K562 (cell line): ENCODE results near the gene CUX1. TPM values are rescaled to one million over a fixed set of nuclear protein-coding genes. Genes with fewer than 3 reads are reported as not detected.

Source experiments
- ATAC-seq: fragments of 200-7000 bp; cut with Tn5 transposase; 3 replicates; pipeline ENCODE4 v1.9.1; 2020; ENCODE audit warnings: moderate library complexity
- BruUV-seq: library from RNA; stranded (reverse); fragments of 400-500 nt; replicated peaks from 2 replicates; lab custom pipeline; 2021; lab: Mats Ljungman, UMichigan
- CTCF ChIA-PET: fragments of 300-600 bp; formaldehyde crosslinking; extraction: SDS; loops from one replicate; lab custom pipeline; 2021; ENCODE audit warnings: low intra/inter-chr PET ratio; lab: Yijun Ruan, JAX
- POLR2A ChIA-PET: fragments of 300-600, 350-650 bp; sonication (Branson Sonifier 250); formaldehyde crosslinking; extraction: SDS; loops from one replicate; lab custom pipeline; 2021; ENCODE audit warnings: antibody characterized with exemption, inconsistent platforms; lab: Yijun Ruan, JAX
- DNase-seq, 4 experiments: peaks; one replicate each; pipeline versions ENCODE4 v3.0.0 to v3.0.0-alpha.2; 2011 to 2018; ENCODE audit warnings: low spot score in 3 of 4, mixed read lengths in 3 of 4; ENCODE audit errors: extremely low read depth in 1 of 4
- FAIRE-seq: peaks from 2 replicates; lab custom pipeline; 2011; peaks lifted over from hg19 to GRCh38; lab: Jason Lieb, UNC
- H2AFZ ChIP-seq: 2 replicates; pipeline ENCODE4 v1.6.0; 2011; ENCODE audit warnings: low read depth, low read length, control low read depth, inconsistent platforms
- H3K27ac ChIP-seq: fragments of 200-600 bp; 3 replicates; pipeline ENCODE4 v1.8.0; 2011; ENCODE audit warnings: low read depth, mild to moderate bottlenecking, control low read depth, inconsistent platforms, low read length, moderate library complexity, mixed read lengths; ENCODE audit errors: extremely low read depth
- H3K27me3 ChIP-seq, 2 experiments: fragments of 300-600 bp in 1 of 2; 2 replicates in 1 of 2; 3 replicates in 1 of 2; pipeline versions ENCODE4 v1.6.0 to v1.8.0; 2011; ENCODE audit warnings: inconsistent platforms in 2 of 2, low read length in 2 of 2, mild to moderate bottlenecking in 1 of 2, mixed read lengths in 1 of 2, moderate library complexity in 1 of 2; ENCODE audit not compliant: control insufficient read depth in 2 of 2, insufficient read depth in 2 of 2
- H3K36me3 ChIP-seq: fragments of 300-600 bp; 3 replicates; pipeline ENCODE4 v1.8.0; 2011; ENCODE audit warnings: mild to moderate bottlenecking, low read length, inconsistent platforms; ENCODE audit not compliant: control insufficient read depth, insufficient read depth
- H3K4me1 ChIP-seq, 2 experiments: fragments of 200-600 bp in 1 of 2; replicated peaks in 1 of 2; 2 replicates in 1 of 2; 3 replicates in 1 of 2; pipeline versions ENCODE4 v1.5.1 to v1.8.0; 2011; ENCODE audit warnings: inconsistent platforms in 2 of 2, low read length in 2 of 2, mild to moderate bottlenecking in 1 of 2, mixed read lengths in 1 of 2, moderate library complexity in 1 of 2; ENCODE audit not compliant: control insufficient read depth in 2 of 2, insufficient read depth in 2 of 2
- H3K4me2 ChIP-seq: 2 replicates; pipeline ENCODE4 v1.6.1; 2011; ENCODE audit warnings: low read length, control low read depth, inconsistent platforms, mixed read lengths; ENCODE audit not compliant: insufficient read depth
- H3K4me3 ChIP-seq: fragments of 200-600 bp; sonication (generic), shearing (Covaris generic); 2 replicates; pipeline ENCODE4 v1.5.1; 2016; ENCODE audit warnings: control low read depth, inconsistent platforms
- H3K79me2 ChIP-seq: fragments of 200-600 bp; 3 replicates; pipeline ENCODE4 v1.8.0; 2011; ENCODE audit warnings: low read length, inconsistent platforms; ENCODE audit not compliant: control insufficient read depth, insufficient read depth
- H3K9ac ChIP-seq, 2 experiments: 2 replicates each; pipeline versions ENCODE4 v1.6.0 to v1.6.1; 2011; ENCODE audit warnings: low read depth in 2 of 2, low read length in 2 of 2, control low read depth in 1 of 2, inconsistent platforms in 1 of 2, mild to moderate bottlenecking in 1 of 2, mixed read lengths in 1 of 2; ENCODE audit not compliant: insufficient read depth in 1 of 2
- H3K9me1 ChIP-seq: one replicate; pipeline ENCODE4 v1.6.0; 2011; ENCODE audit warnings: inconsistent platforms, mild to moderate bottlenecking, low read length, moderate library complexity; ENCODE audit not compliant: control insufficient read depth, insufficient read depth
- H3K9me3 ChIP-seq: replicated peaks from 2 replicates; pipeline ENCODE4 v1.5.1; 2011; ENCODE audit warnings: low read depth, low read length, inconsistent platforms; ENCODE audit not compliant: control insufficient read depth, insufficient read depth
- H4K20me1 ChIP-seq: replicated peaks from 2 replicates; pipeline ENCODE4 v1.6.1; 2011; ENCODE audit warnings: low read length, inconsistent platforms, mixed read lengths; ENCODE audit not compliant: control insufficient read depth, insufficient read depth
- ATF3 ChIP-seq, 2 experiments: fragments of 450-650 bp in 1 of 2; sonication (generic) in 1 of 2; formaldehyde crosslinking in 1 of 2; IDR thresholded peaks in 1 of 2; conservative IDR thresholded peaks in 1 of 2; 2 replicates each; pipeline versions ENCODE4 v1.6.1 to v1.8.1; 2016 to 2023; ENCODE audit warnings: mild to moderate bottlenecking in 2 of 2, moderate library complexity in 2 of 2, inconsistent platforms in 1 of 2, missing genetic modification reagents in 1 of 2
- CSDE1 ChIP-seq, 2 experiments: fragments of 450-650 bp; IDR thresholded peaks; 2 replicates each; pipeline ENCODE4 v1.6.1; 2016; ENCODE audit warnings: mild to moderate bottlenecking in 1 of 2
- EZH2 ChIP-seq: IDR thresholded peaks from 2 replicates; pipeline ENCODE4 v1.6.1; 2012; ENCODE audit warnings: low read depth, mild to moderate bottlenecking, inconsistent platforms, low read length, borderline replicate concordance
- HNRNPLL ChIP-seq: fragments of 200-400 bp; formaldehyde crosslinking; IDR thresholded peaks from 2 replicates; pipeline ENCODE4 v1.6.1; 2017; ENCODE audit warnings: low read length, low read depth, mild to moderate bottlenecking; ENCODE audit not compliant: poor library complexity, severe bottlenecking
- MCM2 ChIP-seq: fragments of 450-650 bp; IDR thresholded peaks from 2 replicates; pipeline ENCODE4 v1.6.1; 2017; ENCODE audit warnings: low read depth, mild to moderate bottlenecking
- MNT ChIP-seq, 2 experiments: fragments of 450-650 bp; conservative IDR thresholded peaks; 2 replicates each; pipeline ENCODE4 v1.6.1; 2017; ENCODE audit warnings: mild to moderate bottlenecking in 2 of 2, moderate library complexity in 2 of 2
- NCOA4 ChIP-seq: fragments of 450-650 bp; IDR thresholded peaks from 2 replicates; pipeline ENCODE4 v1.6.1; 2018; ENCODE audit warnings: mild to moderate bottlenecking; ENCODE audit not compliant: partially characterized antibody
- NR2C1 ChIP-seq, 2 experiments: fragments of 450-650 bp; IDR thresholded peaks; 2 replicates each; pipeline ENCODE4 v1.6.1; 2017; ENCODE audit warnings: mild to moderate bottlenecking in 2 of 2, antibody characterized with exemption in 1 of 2, inconsistent platforms in 1 of 2, missing compliant biosample characterization in 1 of 2, missing genetic modification characterization in 1 of 2
- PRDM10 ChIP-seq: fragments of 450-650 bp; IDR thresholded peaks from 2 replicates; pipeline ENCODE4 v1.6.1; 2018; ENCODE audit not compliant: partially characterized antibody
- SMAD3 ChIP-seq: fragments of 450-650 bp; formaldehyde crosslinking; conservative IDR thresholded peaks from 2 replicates; pipeline ENCODE4 v1.4.0; 2020; ENCODE audit warnings: mild to moderate bottlenecking
- SMARCB1 ChIP-seq: IDR thresholded peaks from 2 replicates; pipeline ENCODE4 v1.6.1; 2011; ENCODE audit warnings: improper control_type of control experiment, low read depth; ENCODE audit not compliant: insufficient read length
- SP2 ChIP-seq: IDR thresholded peaks from 2 replicates; pipeline ENCODE4 v1.6.1; 2011; ENCODE audit warnings: mild to moderate bottlenecking, low read depth, low read length, moderate library complexity; ENCODE audit not compliant: poor library complexity, severe bottlenecking; ENCODE audit errors: extremely low read depth
- STAT5B ChIP-seq: fragments of 250-450 bp; sonication (Bioruptor Pico); IDR thresholded peaks from 2 replicates; pipeline ENCODE4 v1.8.0; 2021; ENCODE audit warnings: mild to moderate bottlenecking, inconsistent platforms
- ZNF347 ChIP-seq: fragments of 450-650 bp; formaldehyde crosslinking; IDR thresholded peaks from 2 replicates; pipeline ENCODE4 v1.4.0; 2020; ENCODE audit warnings: low read depth, mild to moderate bottlenecking, moderate library complexity
- ZNF436 ChIP-seq: fragments of 250-450, 450-650 bp; sonication (Bioruptor Pico); formaldehyde crosslinking; IDR thresholded peaks from 2 replicates; pipeline ENCODE4 v1.7.0; 2020; ENCODE audit warnings: mild to moderate bottlenecking
- ZNF561 ChIP-seq: fragments of 450-650 bp; formaldehyde crosslinking; conservative IDR thresholded peaks from 2 replicates; pipeline ENCODE4 v1.4.0; 2020; ENCODE audit warnings: mild to moderate bottlenecking, moderate library complexity
- WGBS: fragments of 100-300 bp; shearing (Covaris generic); methylation state at CpG from one replicate; pipeline ENCODE4 v1.1.6; 2016; ENCODE audit warnings: low coverage, mixed read lengths; ENCODE audit not compliant: insufficient coverage; ENCODE audit errors: missing lambda C conversion rate; 5-methylcytosine and 5-hydroxymethylcytosine counted together
- in situ Hi-C: fragments of 300-500 bp; cut with MboI; formaldehyde crosslinking; loops from 4 replicates; pipeline ENCODE4 v1.15.0; 2018; ENCODE audit warnings: inconsistent platforms, mixed read lengths
- intact Hi-C: fragments of 100-400 bp; cut with micrococcal nuclease; formaldehyde crosslinking; loops from 2 replicates; pipeline ENCODE4 v1.14.2; 2022
- polyA plus RNA-seq, 8 experiments: library from polyadenylated mRNA; depleted of rRNA in 4 of 8; stranded (reverse) in 5 of 8; unstranded in 3 of 8; fragments of >200 nt; fragmentation: Nextera tagmentation in 2 of 8; fragmentation: Illumina TruSeq in 1 of 8; extraction: Ambion mirVana in 2 of 8; extraction: Trizol in 1 of 8; gene quantifications; 2 replicates each; pipeline versions ENCODE4 v1.2.1 to v1.2.3, GENCODE V29; 2011 to 2014; ENCODE audit warnings: inconsistent platforms in 1 of 8, missing spikeins in 1 of 8
- total RNA-seq, 7 experiments: library from RNA; depleted of rRNA in 6 of 7; stranded (reverse); fragments of >200 nt in 6 of 7; fragmentation: Illumina TruSeq in 2 of 7; extraction: Trizol in 2 of 7; gene quantifications; 2 replicates each; pipeline versions ENCODE4 v1.2.1 to v1.2.3, GENCODE V29; 2011 to 2021; ENCODE audit warnings: low replicate concordance in 1 of 7

CUX1 gene
- total and polyA plus RNA-seq, 9 of the 15 experiments (the other 6 are each of a cell fraction or from before 2014, with no cell fraction given): 3.6 to 55.3 (median 25.2) TPM

- intact Hi-C loops: no loop called here
Measured at GRCh38 chr7:102005933-102006480, 188.6 kb downstream of the CUX1 start.

More at GRCh38 chr7:102005933-102006480, 188.6 kb downstream of the CUX1 start:
- Histone ChIP-seq H3K9me3 (no peaks in the 10 kb centered on the region), H3K9ac (no peak overlapping the region), H3K9me1 (no peaks in the 10 kb centered on the region), H3K27me3 (no peaks in the 10 kb centered on the region), H3K4me3 (no peak overlapping the region), H2AFZ (no peak overlapping the region), H3K27ac (no peak overlapping the region), H3K36me3 (0 out of 3 replicates have a peak, but pooled peaks cover 2% of the 10 kb centered on the region), H3K4me1 (peaks cover 0 to 4% of the 10 kb centered on the region in 2 experiments; a peak in 1 of 5 replicates), H3K79me2 (0 out of 3 replicates have a peak, but pooled peaks cover 9% of the 10 kb centered on the region), H3K4me2 (no peak overlapping the region), H4K20me1 (peaks cover 12% of the 10 kb centered on the region)
- BruUV-seq: no TSS peak
- ATAC-seq (no peak), FAIRE-seq (no peak), DNase-seq (no peak)
- ChIA-PET CTCF (no interaction called here), POLR2A (interaction anchor here (0.6 kb wide), 1 partner anchor 34 kb away, joined by 3 read pairs; no protein-coding TSS in a partner anchor)
- in situ Hi-C loops: no loop called here
- no peak for TF ChIP-seq SP2
- no peak for TF ChIP-seq STAT5B (CRISPR knock-in tag)
- no peak for TF ChIP-seq CSDE1 (IDR thresholded peaks at IDR 0.05)
- TF ChIP-seq ATF3 (IDR thresholded peaks at IDR 0.05): no peak
- TF ChIP-seq ATF3 (CRISPR knock-in tag; conservative IDR thresholded peaks at IDR 0.05): no peak
- no peak for TF ChIP-seq SMAD3 (CRISPR knock-in tag)
- TF ChIP-seq HNRNPLL: no peak
- TF ChIP-seq NCOA4: no peak
- no peak for TF ChIP-seq NR2C1 (IDR thresholded peaks at IDR 0.05)
- no peak for TF ChIP-seq NR2C1 (tag; IDR thresholded peaks at IDR 0.05)
- TF ChIP-seq MCM2: no peak
- TF ChIP-seq MNT (conservative IDR thresholded peaks at IDR 0.05): no peak
- TF ChIP-seq SMARCB1: no peak
- TF ChIP-seq PRDM10: no peak
- TF ChIP-seq ZNF347: no peak
- no peak for TF ChIP-seq ZNF561 (CRISPR knock-in tag)
- TF ChIP-seq ZNF436: no peak
- no peak for TF ChIP-seq EZH2
- 96% methylated on average over 21 of the region's 23 CpGs for WGBS
